Measurements from ENCODE around the gene GPR135.

GRCh38 chr14:59460378-59460777 lies 4.8 kb downstream of the GPR135 start:
- TF ChIP-seq CTCF (IDR thresholded peaks at IDR 0.05) (no peak), POLR2A (IDR thresholded peaks at IDR 0.05) (no peak), EP300 (IDR thresholded peaks at IDR 0.05) (no peak), POLR2AphosphoS5 (IDR thresholded peaks at IDR 0.05) (no peak)
